Urinary bladder (tissue), 4 donors: Measurements from ENCODE around the gene OSBPL1A. TPM values are rescaled to one million over a fixed set of nuclear protein-coding genes. Genes with fewer than 3 reads are reported as not detected.

Source experiments
- DNase-seq: peaks from one replicate; pipeline ENCODE4 v3.0.0-alpha.2; 2015; ENCODE audit errors: extremely low spot score
- H3K27ac ChIP-seq: one replicate; pipeline ENCODE4 v1.5.1; 2013; ENCODE audit warnings: low read depth, mild to moderate bottlenecking, moderate library complexity
- H3K36me3 ChIP-seq: one replicate; pipeline ENCODE4 v1.6.1; 2013; ENCODE audit warnings: mild to moderate bottlenecking, moderate library complexity; ENCODE audit not compliant: insufficient read depth
- H3K4me1 ChIP-seq: one replicate; pipeline ENCODE4 v1.6.1; 2013; ENCODE audit warnings: mild to moderate bottlenecking, moderate library complexity; ENCODE audit not compliant: insufficient read depth
- H3K4me3 ChIP-seq: one replicate; pipeline ENCODE4 v1.5.1; 2013; ENCODE audit warnings: low read depth, low read length
- WGBS: extraction: QIAGEN DNeasy Blood & Tissue Kit; methylation state at CpG from one replicate; pipeline ENCODE4 v1.1.7; 2013; 5-methylcytosine and 5-hydroxymethylcytosine counted together
- polyA plus RNA-seq: library from polyadenylated mRNA; stranded (reverse); fragments of 200-250 nt; gene quantifications from one replicate; pipeline ENCODE4 v1.2.3, GENCODE V29; 2013
- total RNA-seq: library from RNA; depleted of rRNA; stranded (reverse); fragments of >200 nt; gene quantifications from one replicate; pipeline ENCODE4 v1.2.3, GENCODE V29; 2014
- donor health status: healthy with polysubstance abuse.
- donor health status: healthy.

OSBPL1A gene
- total and polyA plus RNA-seq, 2 donors, result 46.6 to 53.3 TPM

DNA sequence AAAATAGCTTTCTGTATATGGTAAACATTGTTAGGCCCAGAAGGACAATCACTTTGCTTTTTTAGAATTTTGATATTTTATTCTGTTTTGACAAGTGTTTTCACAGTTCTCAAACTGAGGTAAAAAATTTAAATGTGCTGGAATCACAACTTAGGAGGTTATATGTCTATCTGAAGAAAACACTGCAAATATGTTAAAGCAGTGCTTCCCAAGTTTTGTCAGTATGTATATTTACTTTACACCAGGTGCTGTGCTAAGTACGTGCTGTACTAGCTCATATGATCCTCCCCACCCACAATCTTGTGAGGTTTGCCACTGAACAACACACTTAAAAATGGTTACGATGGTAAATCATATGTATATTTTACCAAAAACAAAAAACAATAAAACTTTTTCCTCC is 134.6 kb downstream of the OSBPL1A start:
- Histone ChIP-seq H3K27ac (no peak overlapping the region), H3K36me3 (no peaks in the 10 kb centered on the region), H3K4me1 (no peaks in the 10 kb centered on the region), H3K4me3 (no peak overlapping the region)
- WGBS, result 88% methylated on average over 2 of the region's 2 CpGs
- no peak for DNase-seq

- H3K27ac ChIP-seq, result no peak overlapping the region
- 58% methylated on average over 4 of the region's 4 CpGs for WGBS
- DNase-seq, result no peak
- H3K36me3 ChIP-seq, result no peaks in the 10 kb centered on the region
- H3K4me3 ChIP-seq, result no peak overlapping the region
- no peaks in the 10 kb centered on the region for H3K4me1 ChIP-seq
Measured at GRCh38 chr18:24262087-24262486, 135.5 kb downstream of the OSBPL1A start.

- Histone ChIP-seq H3K27ac (no peak overlapping the region), H3K36me3 (no peaks in the 10 kb centered on the region), H3K4me3 (no peak overlapping the region), H3K4me1 (no peaks in the 10 kb centered on the region)
- WGBS, result 96% methylated on average over 6 of the region's 6 CpGs
- DNase-seq, result no peak
Measured at GRCh38 chr18:24259869-24260641, 137.6 kb downstream of the OSBPL1A start.

GRCh38 chr18:24254071-24254470 is 143.6 kb downstream of the OSBPL1A start:
- Histone ChIP-seq H3K4me3 (no peak overlapping the region), H3K4me1 (no peaks in the 10 kb centered on the region), H3K36me3 (no peaks in the 10 kb centered on the region), H3K27ac (no peak overlapping the region)
- WGBS, result 95% methylated on average over 1 of the region's 1 CpG
- no peak for DNase-seq

- Histone ChIP-seq H3K4me1 (no peaks in the 10 kb centered on the region), H3K36me3 (no peaks in the 10 kb centered on the region), H3K27ac (no peak overlapping the region), H3K4me3 (no peak overlapping the region)
- 96% methylated on average over 6 of the region's 6 CpGs for WGBS
- DNase-seq, result no peak
Measured at GRCh38 chr18:24249716-24250115, 147.9 kb downstream of the OSBPL1A start.

- no peak overlapping the region for H3K4me3 ChIP-seq
- DNase-seq, result no peak
Measured at GRCh38 chr18:24248359-24248758, 149.3 kb downstream of the OSBPL1A start.

DNA sequence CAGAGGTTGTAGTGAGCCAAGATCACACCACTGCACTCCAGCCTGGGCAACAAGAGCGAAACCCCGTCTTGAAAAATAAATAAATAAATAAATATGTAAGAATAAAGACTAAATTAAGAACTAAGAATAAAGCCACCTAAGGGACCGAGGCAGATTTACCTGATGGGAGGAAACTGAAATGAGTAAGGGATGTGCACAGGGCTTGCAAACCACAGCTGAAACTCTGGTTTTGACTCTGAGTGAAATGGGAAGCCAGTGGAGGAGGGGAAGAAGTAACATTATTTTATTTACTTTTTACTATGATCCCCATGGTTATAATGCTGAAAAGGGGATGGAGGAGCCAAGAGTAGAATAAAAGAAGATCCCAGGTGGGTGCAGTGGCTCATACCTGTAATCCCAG is 151.5 kb downstream of the OSBPL1A start:
- H3K27ac ChIP-seq, result no peak overlapping the region
- DNase-seq, result no peak
- WGBS, result 91% methylated on average over 3 of the region's 3 CpGs
- H3K36me3 ChIP-seq, result no peaks in the 10 kb centered on the region
- no peaks in the 10 kb centered on the region for H3K4me1 ChIP-seq
- H3K4me3 ChIP-seq, result no peak overlapping the region

More at GRCh38 chr18:24248359-24248758, 149.3 kb downstream of the OSBPL1A start:
- no peaks in the 10 kb centered on the region for H3K4me1 ChIP-seq
- H3K36me3 ChIP-seq, result no peaks in the 10 kb centered on the region
- H3K27ac ChIP-seq, result no peak overlapping the region
- 59% methylated on average over 2 of the region's 2 CpGs for WGBS

DNA sequence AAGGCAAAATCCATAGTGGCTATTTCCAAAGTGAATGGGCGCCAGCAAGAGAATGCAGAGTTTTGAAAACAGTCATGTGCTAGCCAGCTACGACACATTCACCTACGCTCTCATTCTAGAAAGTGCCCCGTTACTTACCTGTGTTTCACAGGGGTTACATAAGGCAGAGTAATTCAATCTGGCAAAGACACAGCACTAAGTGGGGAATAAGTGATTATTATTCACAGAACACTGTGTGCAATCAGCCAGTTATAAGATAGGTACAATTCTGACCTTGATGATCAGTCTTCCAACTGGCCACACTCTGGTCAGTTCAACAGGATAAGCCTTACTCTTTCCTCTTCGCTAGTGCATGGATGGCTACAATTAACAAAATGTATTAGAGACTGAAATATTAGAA is 152.9 kb downstream of the OSBPL1A start:
- 99% methylated on average over 5 of the region's 5 CpGs for WGBS
- H3K4me1 ChIP-seq, result no peaks in the 10 kb centered on the region

DNA sequence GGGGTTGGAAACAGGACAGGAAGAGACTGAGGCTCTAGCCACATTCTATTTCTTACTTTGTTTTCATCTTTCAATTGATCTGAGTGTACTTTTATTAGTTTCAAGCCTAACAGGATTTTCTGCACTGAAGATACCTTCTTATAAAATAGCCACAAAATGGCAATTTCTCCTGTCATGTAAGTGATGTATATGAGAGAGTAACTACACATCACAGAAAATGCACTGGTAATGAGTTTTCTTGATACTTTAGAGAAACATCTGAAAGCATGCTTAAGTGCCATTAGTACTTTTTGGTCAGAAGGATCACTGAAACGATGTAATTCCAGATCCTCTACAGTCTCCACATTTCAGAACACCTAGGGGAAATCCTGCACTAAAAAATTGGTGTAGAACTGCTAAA is 153.9 kb downstream of the OSBPL1A start:
- no peak overlapping the region for H3K4me3 ChIP-seq
- DNase-seq, result no peak
- WGBS, result 68% methylated on average over 1 of the region's 1 CpG
- no peaks in the 10 kb centered on the region for H3K36me3 ChIP-seq
- H3K27ac ChIP-seq, result no peak overlapping the region
- no peaks in the 10 kb centered on the region for H3K4me1 ChIP-seq

More for the DNA sequence above, 152.9 kb downstream of the OSBPL1A start:
- DNase-seq, result no peak
- Histone ChIP-seq H3K27ac (no peak overlapping the region), H3K36me3 (no peaks in the 10 kb centered on the region), H3K4me3 (no peak overlapping the region)

- no peaks in the 10 kb centered on the region for H3K4me1 ChIP-seq
- DNase-seq, result no peak
- no peak overlapping the region for H3K4me3 ChIP-seq
- H3K36me3 ChIP-seq, result no peaks in the 10 kb centered on the region
- WGBS, result 69% methylated on average over 2 of the region's 2 CpGs
- H3K27ac ChIP-seq, result no peak overlapping the region
Measured at GRCh38 chr18:24239341-24239740, 158.3 kb downstream of the OSBPL1A start.

DNA sequence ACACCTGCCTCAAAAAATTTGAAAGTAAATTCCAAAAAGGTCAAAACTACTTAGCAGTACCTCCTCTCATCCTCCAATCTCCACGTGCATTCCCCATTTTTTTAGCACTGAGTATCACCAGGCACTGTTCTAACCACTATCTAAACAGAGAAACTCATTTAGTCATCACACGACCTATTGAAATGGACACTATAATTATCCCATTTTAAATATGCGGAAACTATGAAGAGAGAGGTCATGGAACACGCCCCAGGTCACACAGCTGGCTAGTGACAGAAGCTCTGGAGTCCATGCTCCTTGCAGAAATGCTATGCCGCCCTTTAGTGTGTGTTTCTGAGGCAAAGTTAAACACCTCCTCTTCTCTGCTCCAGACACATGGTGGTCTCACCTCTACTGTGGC is 159.2 kb downstream of the OSBPL1A start:
- WGBS, result 62% methylated on average over 5 of the region's 5 CpGs
- Histone ChIP-seq H3K4me1 (no peaks in the 10 kb centered on the region), H3K4me3 (no peak overlapping the region), H3K27ac (no peak overlapping the region), H3K36me3 (no peaks in the 10 kb centered on the region)
- no peak for DNase-seq

DNA sequence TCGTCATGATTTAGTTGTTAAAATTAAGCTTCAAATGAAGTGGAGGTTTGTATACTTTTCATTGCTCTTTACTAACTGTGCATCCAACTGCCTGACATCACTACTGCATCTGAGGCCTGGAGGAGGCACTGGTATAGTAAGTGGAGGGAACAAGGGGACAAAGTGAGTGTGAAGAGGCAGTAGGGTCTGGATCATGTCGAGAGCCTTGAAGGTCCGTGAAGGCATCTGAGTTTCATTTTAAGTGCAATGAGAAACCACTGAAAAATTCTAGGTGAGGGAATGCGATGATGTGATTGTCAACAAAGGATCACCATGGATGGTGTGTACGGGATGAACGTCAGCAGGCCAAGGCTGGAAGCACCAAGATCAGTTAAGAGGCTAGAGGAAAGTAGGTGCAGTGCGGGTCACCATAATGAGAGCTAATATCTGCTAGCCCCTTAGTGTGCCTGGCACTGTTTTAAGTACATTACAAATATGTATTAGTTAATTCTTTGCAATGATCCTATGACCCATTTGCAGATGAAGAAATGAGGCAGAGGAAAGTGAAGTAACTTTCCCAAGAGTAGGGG is 162.7 kb downstream of the OSBPL1A start:
- no peak for DNase-seq

DNA sequence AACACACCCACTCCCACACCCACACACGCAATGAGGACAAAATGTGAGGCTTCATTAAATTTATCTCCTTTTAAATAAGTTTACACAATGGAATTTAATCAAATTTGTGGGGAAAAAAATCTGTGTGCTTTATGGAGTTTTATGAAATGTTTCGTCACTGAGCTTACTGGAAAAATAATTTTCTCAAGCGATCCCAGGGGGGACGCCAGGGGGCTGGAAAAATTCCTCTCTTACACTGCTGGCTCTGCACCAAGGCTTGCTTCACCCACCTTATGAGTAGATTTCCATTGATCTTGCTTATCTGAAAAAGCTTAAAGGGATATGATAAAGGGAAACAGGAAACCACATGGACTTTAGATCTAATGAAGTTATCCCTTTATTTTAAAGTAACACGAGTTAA is 163.3 kb downstream of the OSBPL1A start:
- Histone ChIP-seq H3K4me3 (no peak overlapping the region), H3K4me1 (no peaks in the 10 kb centered on the region), H3K27ac (no peak overlapping the region), H3K36me3 (no peaks in the 10 kb centered on the region)
- WGBS, result 66% methylated on average over 5 of the region's 5 CpGs
- no peak for DNase-seq

More for the DNA sequence above, 162.7 kb downstream of the OSBPL1A start:
- WGBS, result 81% methylated on average over 7 of the region's 7 CpGs
- H3K27ac ChIP-seq, result no peak overlapping the region
- H3K4me1 ChIP-seq, result no peaks in the 10 kb centered on the region
- H3K4me3 ChIP-seq, result no peak overlapping the region
- H3K36me3 ChIP-seq, result no peaks in the 10 kb centered on the region

DNA sequence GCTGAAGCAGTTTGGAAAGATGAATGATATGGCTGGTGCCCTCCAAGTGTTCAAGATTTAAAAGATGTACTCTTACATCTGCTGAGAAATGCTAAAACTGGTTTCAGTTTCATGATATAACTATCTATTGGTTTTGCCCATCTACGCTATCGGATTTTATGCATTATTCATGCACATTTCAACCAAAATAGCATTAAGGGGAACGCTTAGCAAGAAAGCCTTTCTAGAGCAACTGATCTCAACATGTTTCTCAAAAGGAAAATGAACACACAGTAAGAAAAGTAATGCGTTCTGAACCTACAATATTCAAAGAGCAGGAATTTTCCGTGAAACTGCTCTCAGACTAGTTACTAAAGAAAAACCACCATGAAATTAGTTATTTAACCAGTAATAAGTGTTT is 164.8 kb downstream of the OSBPL1A start:
- Histone ChIP-seq H3K36me3 (no peaks in the 10 kb centered on the region), H3K4me1 (no peaks in the 10 kb centered on the region), H3K27ac (no peak overlapping the region), H3K4me3 (no peak overlapping the region)
- WGBS, result 95% methylated on average over 5 of the region's 5 CpGs
- DNase-seq, result no peak
